ENCODE data around the gene ZNF648. TPM values are rescaled to one million over a fixed set of nuclear protein-coding genes. Genes with fewer than 3 reads are reported as not detected.

ZNF648 gene
- polyA plus RNA-seq, 1 experiment, result not detected

DNA sequence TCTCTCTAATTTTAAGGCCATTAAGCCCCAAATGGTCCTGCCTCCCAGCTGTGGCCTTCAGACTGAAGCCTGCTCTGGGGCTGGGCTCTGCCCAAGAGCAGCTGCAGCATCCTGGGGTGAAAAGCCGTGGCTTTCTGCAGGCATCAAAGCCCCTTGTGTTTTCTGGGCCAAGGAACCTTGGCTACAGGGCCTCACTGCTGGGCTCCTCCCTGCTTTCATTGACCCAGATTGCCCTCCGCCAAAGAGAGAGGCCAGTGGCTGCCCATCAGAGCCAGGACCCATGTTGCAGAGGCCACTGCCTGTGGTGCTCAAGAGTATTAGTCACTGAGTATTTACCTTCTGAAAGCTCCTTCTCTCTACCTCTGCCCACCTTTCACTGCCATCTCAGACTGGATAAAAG lies 1.6 kb downstream of the ZNF648 start:
- no peak for DNase-seq (ENCODE audit: low read depth, low spot score)
- CTCF ChIA-PET, result no interaction called here

DNA sequence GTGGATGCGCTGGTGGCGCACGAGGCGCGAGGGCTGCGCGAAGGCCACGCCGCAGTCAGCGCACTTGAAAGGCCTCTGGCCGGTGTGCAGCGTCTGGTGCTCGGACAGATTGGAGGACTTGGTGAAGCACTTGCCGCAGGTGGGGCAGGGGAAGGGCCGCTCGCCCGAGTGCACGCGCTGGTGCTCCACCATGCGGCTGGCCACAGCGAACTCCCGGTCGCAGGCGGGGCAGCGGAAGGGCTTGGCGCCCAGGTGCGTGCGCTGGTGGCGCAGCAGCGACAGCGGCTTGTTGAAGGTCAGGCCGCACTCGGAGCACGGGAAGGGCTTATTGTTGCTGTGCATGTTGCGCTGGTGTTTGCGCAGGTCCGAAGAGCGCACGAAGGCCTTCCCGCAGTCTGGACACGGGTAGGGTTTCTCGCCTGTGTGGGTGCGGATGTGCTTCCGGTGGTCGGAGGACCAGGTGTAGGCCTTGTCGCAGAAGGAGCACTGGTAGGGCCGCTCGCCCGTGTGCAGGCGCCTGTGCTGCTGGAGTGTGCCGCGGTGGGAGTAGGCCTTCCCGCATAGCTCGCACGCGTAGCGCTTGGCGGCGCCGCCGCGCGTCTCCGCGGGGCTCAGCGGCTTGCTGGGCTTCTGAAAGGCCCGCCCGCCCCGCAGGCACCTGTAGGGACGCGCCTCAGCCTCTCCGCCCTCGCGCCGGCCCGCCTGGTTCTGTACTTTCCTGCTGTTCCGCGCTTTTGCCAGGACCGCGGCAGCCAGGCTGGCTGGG lies 4.7 kb downstream of the ZNF648 start:
- TF ChIP-seq, protein P1, sequence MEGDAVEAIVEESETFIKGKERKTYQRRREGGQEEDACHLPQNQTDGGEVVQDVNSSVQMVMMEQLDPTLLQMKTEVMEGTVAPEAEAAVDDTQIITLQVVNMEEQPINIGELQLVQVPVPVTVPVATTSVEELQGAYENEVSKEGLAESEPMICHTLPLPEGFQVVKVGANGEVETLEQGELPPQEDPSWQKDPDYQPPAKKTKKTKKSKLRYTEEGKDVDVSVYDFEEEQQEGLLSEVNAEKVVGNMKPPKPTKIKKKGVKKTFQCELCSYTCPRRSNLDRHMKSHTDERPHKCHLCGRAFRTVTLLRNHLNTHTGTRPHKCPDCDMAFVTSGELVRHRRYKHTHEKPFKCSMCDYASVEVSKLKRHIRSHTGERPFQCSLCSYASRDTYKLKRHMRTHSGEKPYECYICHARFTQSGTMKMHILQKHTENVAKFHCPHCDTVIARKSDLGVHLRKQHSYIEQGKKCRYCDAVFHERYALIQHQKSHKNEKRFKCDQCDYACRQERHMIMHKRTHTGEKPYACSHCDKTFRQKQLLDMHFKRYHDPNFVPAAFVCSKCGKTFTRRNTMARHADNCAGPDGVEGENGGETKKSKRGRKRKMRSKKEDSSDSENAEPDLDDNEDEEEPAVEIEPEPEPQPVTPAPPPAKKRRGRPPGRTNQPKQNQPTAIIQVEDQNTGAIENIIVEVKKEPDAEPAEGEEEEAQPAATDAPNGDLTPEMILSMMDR (IDR thresholded peaks at IDR 0.05; ENCODE audit: low read depth, low read length), result no peak
- H3K4me3 ChIP-seq (ENCODE audit: low read depth, low read length), result no peak overlapping the region
- H3K27me3 ChIP-seq (ENCODE audit: control insufficient read depth, insufficient read depth, low read length), result no peaks in the 10 kb centered on the region
- ChIA-PET POLR2A (no interaction called here), CTCF (no interaction called here)
- no peak for DNase-seq (ENCODE audit: low read depth, low spot score)
- peaks cover 9% of the 10 kb centered on the region for H3K9me3 ChIP-seq (ENCODE audit: control insufficient read depth, insufficient read depth, low read length)
- no peak overlapping the region for H3K27ac ChIP-seq (ENCODE audit: low read depth, low read length)

More for the DNA sequence above, 1.6 kb downstream of the ZNF648 start:
- no peaks in the 10 kb centered on the region for H3K27me3 ChIP-seq (ENCODE audit: control insufficient read depth, insufficient read depth, low read length)
- TF ChIP-seq, protein P1 (IDR thresholded peaks at IDR 0.05; ENCODE audit: low read depth, low read length), result no peak
- POLR2A ChIA-PET, result no interaction called here
- H3K27ac ChIP-seq (ENCODE audit: low read depth, low read length), result no peak overlapping the region
- no peak overlapping the region for H3K4me3 ChIP-seq (ENCODE audit: low read depth, low read length)
- H3K9me3 ChIP-seq (ENCODE audit: control insufficient read depth, insufficient read depth, low read length), result peaks cover 9% of the 10 kb centered on the region

GRCh38 chr1:182054698-182055326 lies 6.7 kb downstream of the ZNF648 start:
- no peak for DNase-seq (ENCODE audit: low read depth, low spot score)
- ChIA-PET CTCF (interaction anchor here (0.6 to 1.4 kb wide), 5 partner anchors 15 to 578 kb away, joined by 3 to 9 read pairs (median 4); no protein-coding TSS in a partner anchor), POLR2A (no interaction called here)
- TF ChIP-seq, protein P1 (IDR thresholded peaks at IDR 0.05; ENCODE audit: low read depth, low read length), result peak; percentile 33; the same call in 1 of the 2 replicates
- Histone ChIP-seq H3K27me3 (ENCODE audit: control insufficient read depth, insufficient read depth, low read length) (no peaks in the 10 kb centered on the region), H3K27ac (ENCODE audit: low read depth, low read length) (no peak overlapping the region), H3K9me3 (ENCODE audit: control insufficient read depth, insufficient read depth, low read length) (peaks cover 9% of the 10 kb centered on the region), H3K4me3 (ENCODE audit: low read depth, low read length) (no peak overlapping the region)

- POLR2A ChIA-PET, result no interaction called here
- Histone ChIP-seq H3K27ac (ENCODE audit: low read depth, low read length) (no peak overlapping the region), H3K27me3 (ENCODE audit: control insufficient read depth, insufficient read depth, low read length) (no peaks in the 10 kb centered on the region), H3K4me3 (ENCODE audit: low read depth, low read length) (no peak overlapping the region), H3K9me3 (ENCODE audit: control insufficient read depth, insufficient read depth, low read length) (peaks cover 9% of the 10 kb centered on the region; the same call in 1 of the 2 replicates)
- DNase-seq (ENCODE audit: low read depth, low spot score), result no peak
- CTCF ChIA-PET, result no interaction called here
- TF ChIP-seq, protein P1 (IDR thresholded peaks at IDR 0.05; ENCODE audit: low read depth, low read length), result no peak
Observed at GRCh38 chr1:182052355-182052754, 9.2 kb downstream of the ZNF648 start.

GRCh38 chr1:182051938-182052337 lies 9.6 kb downstream of the ZNF648 start:
- CTCF ChIA-PET, result no interaction called here
- peaks cover 9% of the 10 kb centered on the region; the same call in 1 of the 2 replicates for H3K9me3 ChIP-seq (ENCODE audit: control insufficient read depth, insufficient read depth, low read length)
- H3K4me3 ChIP-seq (ENCODE audit: low read depth, low read length), result no peak overlapping the region
- TF ChIP-seq, protein P1 (IDR thresholded peaks at IDR 0.05; ENCODE audit: low read depth, low read length), result no peak
- no peaks in the 10 kb centered on the region for H3K27me3 ChIP-seq (ENCODE audit: control insufficient read depth, insufficient read depth, low read length)
- H3K27ac ChIP-seq (ENCODE audit: low read depth, low read length), result no peak overlapping the region
- POLR2A ChIA-PET, result no interaction called here
- DNase-seq (ENCODE audit: low read depth, low spot score), result no peak
